Lung microvascular endothelial cell (primary cell): ENCODE measurements around the gene RFPL1. TPM values are rescaled to one million over a fixed set of nuclear protein-coding genes. Genes with fewer than 3 reads are reported as not detected.
A peak's percentile ranks its signal among the peaks of the same experiment; 100 is the strongest.
"Not testable (repeated sequence)": the region's sequence is repeated elsewhere in the genome, so short reads cannot be mapped to it uniquely, and the experiment has no call there.

Source experiments
- DNase-seq, 2 donors: peaks; one replicate each; pipeline versions ENCODE4 v3.0.0 to v3.0.0-alpha.2; 2010; ENCODE audit warnings: low read depth in 2 of 2
- total RNA-seq: library from RNA; depleted of rRNA; stranded (reverse); fragments of >200 nt; gene quantifications from 2 replicates; pipeline ENCODE4 v1.2.1, GENCODE V29; 2014

The RFPL1 gene
- total RNA-seq: not detected in 2 replicates

- not testable (repeated sequence) for DNase-seq
These were observed at the start of gene RFPL1 for GRCh38 chr22:29438283-29438682. TSS of gene RFPL1 (plus strand) at chr22:29438583.

GRCh38 chr22:29388759-29389090, 49.7 kb upstream of the RFPL1 start:
- no peak for DNase-seq

GRCh38 chr22:29390270-29390669, 48.1 kb upstream of the RFPL1 start:
- DNase-seq: no peak

- DNase-seq: no peak
These were observed 46.8 kb upstream of the RFPL1 start for GRCh38 chr22:29391546-29391945.

GRCh38 chr22:29393019-29393608, 45.3 kb upstream of the RFPL1 start:
- DNase-seq: no peak

GRCh38 chr22:29394931-29395581, 43.3 kb upstream of the RFPL1 start:
- peak; percentile 81 to 86 for DNase-seq

- no peak for DNase-seq
These were observed 42.3 kb upstream of the RFPL1 start for GRCh38 chr22:29396126-29396525.

- no peak for DNase-seq
These were observed 40.6 kb upstream of the RFPL1 start for GRCh38 chr22:29397791-29398190.

GRCh38 chr22:29400576-29400975, 37.8 kb upstream of the RFPL1 start:
- DNase-seq: no peak

GRCh38 chr22:29401538-29401937, 36.8 kb upstream of the RFPL1 start:
- DNase-seq: not testable (repeated sequence)

- no peak for DNase-seq
These were observed 29.4 kb upstream of the RFPL1 start for GRCh38 chr22:29408940-29409339.

GRCh38 chr22:29411569-29412211, 26.7 kb upstream of the RFPL1 start:
- not testable (repeated sequence) for DNase-seq

GRCh38 chr22:29412772-29413171, 25.6 kb upstream of the RFPL1 start:
- DNase-seq: peak in 1 of 2 donors; percentile 20

GRCh38 chr22:29414951-29415591, 23.3 kb upstream of the RFPL1 start:
- DNase-seq: peak; percentile 48 to 75

- not testable (repeated sequence) for DNase-seq
These were observed 19.7 kb upstream of the RFPL1 start for GRCh38 chr22:29418704-29419103.

GRCh38 chr22:29426476-29426875, 11.9 kb upstream of the RFPL1 start:
- no peak for DNase-seq

GRCh38 chr22:29427176-29427760, 11.1 kb upstream of the RFPL1 start:
- DNase-seq: no peak

GRCh38 chr22:29431986-29432385, 6.4 kb upstream of the RFPL1 start:
- no peak for DNase-seq

GRCh38 chr22:29433856-29434255, 4.5 kb upstream of the RFPL1 start:
- DNase-seq: no peak

- DNase-seq: no peak
These were observed 4.1 kb upstream of the RFPL1 start for GRCh38 chr22:29434288-29434687.

- DNase-seq: no peak
These were observed 2.9 kb upstream of the RFPL1 start for GRCh38 chr22:29435236-29436136.
